Prostate gland (tissue), 2 donors: ENCODE data around the gene P2RY2.

Experiments used
- CTCF ChIP-seq, 4 experiments: fragments of 200-600 bp in 2 of 4; fragments of 450-650 bp in 2 of 4; sonication (generic) in 2 of 4; IDR thresholded peaks; 1 replicate in 3 of 4; 2 replicates in 1 of 4; pipeline ENCODE4 v1.5.1; 2016 to 2019; ENCODE audit warnings: antibody characterized with exemption in 4 of 4, mild to moderate bottlenecking in 2 of 4, moderate library complexity in 2 of 4
- POLR2A ChIP-seq: fragments of 450-650 bp; IDR thresholded peaks from one replicate; pipeline ENCODE4 v1.6.1; 2016; ENCODE audit warnings: antibody characterized with exemption, mild to moderate bottlenecking

DNA sequence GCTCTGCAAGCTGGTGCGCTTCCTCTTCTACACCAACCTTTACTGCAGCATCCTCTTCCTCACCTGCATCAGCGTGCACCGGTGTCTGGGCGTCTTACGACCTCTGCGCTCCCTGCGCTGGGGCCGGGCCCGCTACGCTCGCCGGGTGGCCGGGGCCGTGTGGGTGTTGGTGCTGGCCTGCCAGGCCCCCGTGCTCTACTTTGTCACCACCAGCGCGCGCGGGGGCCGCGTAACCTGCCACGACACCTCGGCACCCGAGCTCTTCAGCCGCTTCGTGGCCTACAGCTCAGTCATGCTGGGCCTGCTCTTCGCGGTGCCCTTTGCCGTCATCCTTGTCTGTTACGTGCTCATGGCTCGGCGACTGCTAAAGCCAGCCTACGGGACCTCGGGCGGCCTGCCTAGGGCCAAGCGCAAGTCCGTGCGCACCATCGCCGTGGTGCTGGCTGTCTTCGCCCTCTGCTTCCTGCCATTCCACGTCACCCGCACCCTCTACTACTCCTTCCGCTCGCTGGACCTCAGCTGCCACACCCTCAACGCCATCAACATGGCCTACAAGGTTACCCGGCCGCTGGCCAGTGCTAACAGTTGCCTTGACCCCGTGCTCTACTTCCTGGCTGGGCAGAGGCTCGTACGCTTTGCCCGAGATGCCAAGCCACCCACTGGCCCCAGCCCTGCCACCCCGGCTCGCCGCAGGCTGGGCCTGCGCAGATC is 16.5 kb downstream of the P2RY2 start:
- TF ChIP-seq CTCF (IDR thresholded peaks at IDR 0.05) (no peak), POLR2A (no peak)
